Gastroesophageal sphincter (tissue), 4 donors: ENCODE results near the gene NUCB1. TPM values are rescaled to one million over a fixed set of nuclear protein-coding genes. Genes with fewer than 3 reads are reported as not detected.
"Not testable (repeated sequence)": the region's sequence is repeated elsewhere in the genome, so short reads cannot be mapped to it uniquely, and the experiment has no call there.

Source experiments
- ATAC-seq: fragments of 150-250 bp; one replicate; pipeline ENCODE4 v1.9.1; 2016; ENCODE audit warnings: mild to moderate bottlenecking, moderate library complexity
- H3K27ac ChIP-seq, 4 donors: fragments of 200-600 bp; sonication (generic) in 3 of 4; 1 replicate in 3 of 4; 2 replicates in 1 of 4; pipeline ENCODE4 v1.5.1; 2016 to 2019
- H3K27me3 ChIP-seq: fragments of 200-600 bp; sonication (generic); one replicate; pipeline ENCODE4 v1.5.1; 2019
- H3K36me3 ChIP-seq, 2 donors: fragments of 200-600 bp; sonication (generic); one replicate each; pipeline ENCODE4 v1.5.1; 2019; ENCODE audit warnings: control low read depth in 1 of 2
- H3K4me1 ChIP-seq, 3 donors: fragments of 200-600 bp; sonication (generic); 1 replicate in 2 of 3; 2 replicates in 1 of 3; pipeline ENCODE4 v1.5.1; 2016 to 2019; ENCODE audit warnings: control low read depth in 2 of 3
- H3K4me3 ChIP-seq, 2 donors: fragments of 200-600 bp; sonication (generic); one replicate each; pipeline ENCODE4 v1.5.1; 2019; ENCODE audit warnings: mild to moderate bottlenecking in 1 of 2, moderate library complexity in 1 of 2
- H3K9me3 ChIP-seq, 3 donors: fragments of 200-600 bp; sonication (generic); one replicate each; pipeline ENCODE4 v1.5.1; 2017 to 2019; ENCODE audit warnings: control low read depth in 2 of 3
- EP300 ChIP-seq: sonication (generic); formaldehyde crosslinking; IDR thresholded peaks from one replicate; pipeline ENCODE4 v1.6.1; 2017; ENCODE audit warnings: antibody characterized with exemption, mild to moderate bottlenecking
- POLR2A ChIP-seq, 2 donors: fragments of 450-650 bp; IDR thresholded peaks; one replicate each; pipeline ENCODE4 v1.6.1; 2017; ENCODE audit warnings: antibody characterized with exemption in 2 of 2, mild to moderate bottlenecking in 2 of 2, moderate library complexity in 1 of 2
- POLR2AphosphoS5 ChIP-seq: sonication (generic); formaldehyde crosslinking; IDR thresholded peaks from one replicate; pipeline ENCODE4 v1.6.1; 2017; ENCODE audit warnings: antibody characterized with exemption
- WGBS, 2 donors: methylation state at CpG; one replicate each; pipeline ENCODE4 v1.1.5; 2018; ENCODE audit warnings: low coverage in 1 of 2; 5-methylcytosine and 5-hydroxymethylcytosine counted together
- total RNA-seq, 4 donors: library from RNA; depleted of rRNA; stranded (reverse); fragments of >200 nt; gene quantifications; one replicate each; pipeline ENCODE4 v1.1.0, GENCODE V29; 2016
- TF ChIP-seq, protein P1 (sequence below), 4 experiments: fragments of 200-600 bp in 2 of 4; fragments of 450-650 bp in 2 of 4; sonication (generic) in 1 of 4; IDR thresholded peaks; one replicate each; pipeline ENCODE4 v1.5.1; 2017 to 2019; ENCODE audit warnings: antibody characterized with exemption in 4 of 4, mild to moderate bottlenecking in 2 of 4, moderate library complexity in 2 of 4

Gene NUCB1
- total RNA-seq, 4 donors from 2014 or later = 188 to 326 (median 279) TPM

DNA sequence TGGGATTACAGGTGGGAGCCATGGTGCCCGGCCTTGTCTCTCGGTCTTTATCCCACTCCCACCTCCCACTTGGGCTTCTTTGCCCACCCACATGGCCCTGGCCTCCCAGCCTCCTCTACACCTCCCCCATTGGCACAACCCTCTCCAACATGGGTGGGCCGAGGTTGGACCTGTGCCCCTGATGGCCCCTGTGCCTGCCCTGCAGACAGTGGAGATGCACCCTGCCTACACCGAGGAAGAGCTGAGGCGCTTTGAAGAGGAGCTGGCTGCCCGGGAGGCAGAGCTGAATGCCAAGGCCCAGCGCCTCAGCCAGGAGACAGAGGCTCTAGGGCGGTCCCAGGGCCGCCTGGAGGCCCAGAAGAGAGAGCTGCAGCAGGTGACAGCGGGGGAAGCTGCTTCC is 20.8 kb downstream of the NUCB1 start:
- peaks cover 0 to 79% of the 10 kb centered on the region in 2 donors for H3K36me3 ChIP-seq

DNA sequence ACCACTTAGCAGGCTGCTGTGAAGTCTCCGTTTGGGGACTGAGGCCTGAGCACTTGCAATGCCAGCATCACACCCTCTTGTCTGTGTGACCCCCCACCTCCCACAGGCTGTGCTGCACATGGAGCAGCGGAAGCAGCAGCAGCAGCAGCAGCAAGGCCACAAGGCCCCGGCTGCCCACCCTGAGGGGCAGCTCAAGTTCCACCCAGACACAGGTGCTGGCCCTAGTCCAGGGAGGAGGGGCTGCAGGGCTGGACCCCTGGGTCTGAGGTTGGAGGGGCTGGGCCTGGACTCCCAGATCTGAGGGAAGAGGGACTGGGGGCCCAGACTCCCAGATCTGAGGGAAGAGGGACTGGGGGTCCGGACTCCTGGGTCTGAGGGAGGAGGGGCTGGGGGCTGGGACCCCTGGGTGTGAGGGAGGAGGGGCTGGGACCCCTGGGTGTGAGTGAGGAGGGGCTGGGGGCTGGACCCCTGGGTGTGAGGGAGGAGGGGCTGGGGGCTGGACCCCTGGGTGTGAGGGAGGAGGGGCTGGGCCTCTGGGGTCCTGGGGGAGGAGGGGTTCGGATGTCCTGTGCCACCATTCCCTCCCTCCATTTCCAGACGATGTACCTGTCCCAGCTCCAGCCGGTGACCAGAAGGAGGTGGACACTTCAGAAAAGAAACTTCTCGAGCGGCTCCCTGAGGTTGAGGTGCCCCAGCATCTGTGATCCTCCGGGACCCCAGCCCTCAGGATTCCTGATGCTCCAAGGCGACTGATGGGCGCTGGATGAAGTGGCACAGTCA is 21.8 kb downstream of the NUCB1 start:
- H3K4me1 ChIP-seq = peaks cover 0 to 6% (median 0%) of the 10 kb centered on the region in 3 donors
- no peak overlapping the region for H3K4me3 ChIP-seq
- WGBS, 2 donors = 60 to 85% methylated on average over 1 to 7 of the region's 12 CpGs
- peaks cover 0 to 70% of the 10 kb centered on the region in 2 donors for H3K36me3 ChIP-seq
- H3K27ac ChIP-seq = no peak overlapping the region
- no peak for ATAC-seq
- no peaks in the 10 kb centered on the region for H3K27me3 ChIP-seq
- no peaks in the 10 kb centered on the region for H3K9me3 ChIP-seq
- no peak for TF ChIP-seq EP300
- TF ChIP-seq POLR2A (IDR thresholded peaks at IDR 0.05) = no peak
- TF ChIP-seq POLR2AphosphoS5 = no peak
- TF ChIP-seq, protein P1, sequence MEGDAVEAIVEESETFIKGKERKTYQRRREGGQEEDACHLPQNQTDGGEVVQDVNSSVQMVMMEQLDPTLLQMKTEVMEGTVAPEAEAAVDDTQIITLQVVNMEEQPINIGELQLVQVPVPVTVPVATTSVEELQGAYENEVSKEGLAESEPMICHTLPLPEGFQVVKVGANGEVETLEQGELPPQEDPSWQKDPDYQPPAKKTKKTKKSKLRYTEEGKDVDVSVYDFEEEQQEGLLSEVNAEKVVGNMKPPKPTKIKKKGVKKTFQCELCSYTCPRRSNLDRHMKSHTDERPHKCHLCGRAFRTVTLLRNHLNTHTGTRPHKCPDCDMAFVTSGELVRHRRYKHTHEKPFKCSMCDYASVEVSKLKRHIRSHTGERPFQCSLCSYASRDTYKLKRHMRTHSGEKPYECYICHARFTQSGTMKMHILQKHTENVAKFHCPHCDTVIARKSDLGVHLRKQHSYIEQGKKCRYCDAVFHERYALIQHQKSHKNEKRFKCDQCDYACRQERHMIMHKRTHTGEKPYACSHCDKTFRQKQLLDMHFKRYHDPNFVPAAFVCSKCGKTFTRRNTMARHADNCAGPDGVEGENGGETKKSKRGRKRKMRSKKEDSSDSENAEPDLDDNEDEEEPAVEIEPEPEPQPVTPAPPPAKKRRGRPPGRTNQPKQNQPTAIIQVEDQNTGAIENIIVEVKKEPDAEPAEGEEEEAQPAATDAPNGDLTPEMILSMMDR (IDR thresholded peaks at IDR 0.05) = no peak

More for the DNA sequence above, 20.8 kb downstream of the NUCB1 start:
- H3K4me1 ChIP-seq = no peaks in the 10 kb centered on the region
- H3K4me3 ChIP-seq = no peak overlapping the region
- ATAC-seq = no peak
- 50 to 61% methylated on average over 2 to 3 of the region's 10 CpGs for WGBS, 2 donors
- no peaks in the 10 kb centered on the region for H3K9me3 ChIP-seq
- TF ChIP-seq, protein P1 (IDR thresholded peaks at IDR 0.05) = no peak
- no peak for TF ChIP-seq POLR2A (IDR thresholded peaks at IDR 0.05)
- TF ChIP-seq POLR2AphosphoS5 = no peak
- TF ChIP-seq EP300 = no peak
- H3K27ac ChIP-seq = no peak overlapping the region
- H3K27me3 ChIP-seq = no peaks in the 10 kb centered on the region

DNA sequence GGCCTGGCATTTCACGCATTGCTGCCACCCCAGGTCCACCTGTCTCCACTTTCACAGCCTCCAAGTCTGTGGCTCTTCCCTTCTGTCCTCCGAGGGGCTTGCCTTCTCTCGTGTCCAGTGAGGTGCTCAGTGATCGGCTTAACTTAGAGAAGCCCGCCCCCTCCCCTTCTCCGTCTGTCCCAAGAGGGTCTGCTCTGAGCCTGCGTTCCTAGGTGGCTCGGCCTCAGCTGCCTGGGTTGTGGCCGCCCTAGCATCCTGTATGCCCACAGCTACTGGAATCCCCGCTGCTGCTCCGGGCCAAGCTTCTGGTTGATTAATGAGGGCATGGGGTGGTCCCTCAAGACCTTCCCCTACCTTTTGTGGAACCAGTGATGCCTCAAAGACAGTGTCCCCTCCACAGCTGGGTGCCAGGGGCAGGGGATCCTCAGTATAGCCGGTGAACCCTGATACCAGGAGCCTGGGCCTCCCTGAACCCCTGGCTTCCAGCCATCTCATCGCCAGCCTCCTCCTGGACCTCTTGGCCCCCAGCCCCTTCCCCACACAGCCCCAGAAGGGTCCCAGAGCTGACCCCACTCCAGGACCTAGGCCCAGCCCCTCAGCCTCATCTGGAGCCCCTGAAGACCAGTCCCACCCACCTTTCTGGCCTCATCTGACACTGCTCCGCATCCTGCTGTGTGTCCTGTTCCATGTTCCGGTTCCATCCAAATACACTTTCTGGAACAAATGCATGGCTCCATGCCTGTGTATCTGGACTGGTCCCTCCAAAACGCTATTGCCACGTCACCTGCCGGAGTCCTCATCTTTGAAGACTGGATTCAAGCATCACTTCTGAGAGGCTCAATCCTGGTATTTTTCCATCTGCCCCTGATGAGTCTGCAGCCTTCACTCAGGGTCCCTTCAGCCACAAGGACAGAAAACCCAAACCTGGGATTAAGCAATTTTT is 22.7 kb downstream of the NUCB1 start:
- no peaks in the 10 kb centered on the region for H3K27me3 ChIP-seq
- H3K36me3 ChIP-seq = peaks cover 0 to 60% of the 10 kb centered on the region in 2 donors
- H3K4me1 ChIP-seq = peaks cover 0 to 15% (median 0%) of the 10 kb centered on the region in 3 donors
- no peak for TF ChIP-seq POLR2AphosphoS5
- no peak for TF ChIP-seq EP300
- TF ChIP-seq, protein P1 (IDR thresholded peaks at IDR 0.05) = no peak
- TF ChIP-seq POLR2A (IDR thresholded peaks at IDR 0.05) = no peak
- no peaks in the 10 kb centered on the region for H3K9me3 ChIP-seq
- 73 to 100% methylated on average over 1 to 9 of the region's 18 CpGs for WGBS, 2 donors
- no peak overlapping the region for H3K4me3 ChIP-seq
- no peak overlapping the region for H3K27ac ChIP-seq
- no peak for ATAC-seq

DNA sequence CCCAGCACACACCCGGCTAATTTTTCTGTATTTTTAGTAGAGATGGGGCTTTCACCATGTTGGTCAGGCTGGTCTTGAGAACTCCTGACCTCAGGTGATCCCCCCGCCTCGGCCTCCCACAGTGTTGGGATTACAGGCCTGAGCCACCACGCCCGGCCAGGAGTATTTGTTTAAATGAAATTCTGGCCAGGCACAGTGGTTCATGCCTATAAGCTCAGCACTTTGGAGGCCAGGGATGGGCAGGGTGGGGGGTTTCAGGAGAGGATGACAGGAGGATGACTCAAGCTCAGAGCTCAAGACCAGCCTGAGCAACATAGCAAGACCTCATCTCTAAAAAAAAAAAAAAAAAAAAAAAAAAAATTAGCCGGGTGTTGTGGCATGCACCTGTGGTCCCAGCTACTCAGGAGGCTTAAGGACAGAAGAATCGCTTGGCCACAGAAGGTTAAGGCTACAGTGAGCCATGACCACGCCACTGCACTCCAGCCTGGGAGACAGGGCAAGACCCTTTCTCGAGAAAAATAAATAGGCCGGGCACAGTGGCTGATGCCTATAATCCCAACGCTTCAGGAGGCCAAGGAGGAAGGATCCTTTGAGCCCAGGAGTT is 25.2 kb downstream of the NUCB1 start:
- Histone ChIP-seq H3K4me3 (no peak overlapping the region), H3K27me3 (no peaks in the 10 kb centered on the region), H3K27ac (no peak overlapping the region), H3K9me3 (no peaks in the 10 kb centered on the region), H3K4me1 (peaks cover 0 to 17% (median 0%) of the 10 kb centered on the region in 3 donors), H3K36me3 (peaks cover 0 to 35% of the 10 kb centered on the region in 2 donors)
- TF ChIP-seq, protein P1 (IDR thresholded peaks at IDR 0.05) = no peak
- TF ChIP-seq POLR2AphosphoS5 (no peak), EP300 (no peak), POLR2A (IDR thresholded peaks at IDR 0.05) (no peak)
- no peak for ATAC-seq
- 65 to 89% methylated on average over 1 to 8 of the region's 11 CpGs for WGBS, 2 donors

DNA sequence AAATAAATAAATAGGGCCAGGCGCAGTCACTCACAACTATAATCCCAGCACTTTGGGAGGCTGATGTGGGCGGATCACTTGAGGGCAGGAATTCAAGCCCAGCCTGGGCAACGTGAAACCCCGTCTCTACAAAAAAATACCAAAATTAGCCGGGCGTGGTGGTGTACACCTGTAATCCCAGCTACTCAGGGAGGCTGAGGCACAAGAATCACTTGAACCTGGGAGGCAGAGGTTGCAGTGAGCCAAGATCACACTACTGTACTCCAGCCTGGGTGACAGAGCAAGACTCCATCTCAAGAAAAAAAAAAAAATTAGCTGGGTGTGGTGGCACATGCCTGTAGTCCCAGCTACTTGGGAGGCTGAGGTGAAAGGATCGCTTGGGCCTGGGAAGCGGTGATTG is 25.8 kb downstream of the NUCB1 start:
- not testable (repeated sequence) for H3K27me3 ChIP-seq, ATAC-seq, H3K27ac ChIP-seq, H3K9me3 ChIP-seq, H3K4me3 ChIP-seq
- peaks cover 0 to 17% (median 0%) of the 10 kb centered on the region in 3 donors for H3K4me1 ChIP-seq
- H3K36me3 ChIP-seq = peaks cover 0 to 30% of the 10 kb centered on the region in 2 donors
- WGBS, 2 donors = 80% methylated on average over 8 of the region's 8 CpGs; no CpG with 5 or more reads in 1 of the 2 donors
